SU-DHL-6 (cell line): ENCODE results near the gene TCEA3.

Source experiments
- H2AFZ ChIP-seq: fragments of 200-600 bp; sonication (generic); 2 replicates; pipeline ENCODE4 v1.6.1; 2014; ENCODE audit warnings: low read depth, mild to moderate bottlenecking, moderate library complexity, mixed read lengths, antibody characterized with exemption, low read length; ENCODE audit not compliant: severe bottlenecking
- H3F3A ChIP-seq: fragments of 200-600 bp; shearing (Covaris generic); 2 replicates; pipeline ENCODE4 v1.6.0; 2016; ENCODE audit warnings: antibody characterized with exemption, mild to moderate bottlenecking; ENCODE audit not compliant: insufficient read depth
- H3K27ac ChIP-seq: fragments of 200-600 bp; sonication (generic); 2 replicates; pipeline ENCODE4 v1.5.1; 2016; ENCODE audit warnings: low read depth, mild to moderate bottlenecking, low read length, moderate library complexity, mixed read lengths
- H3K27me3 ChIP-seq: fragments of 200-600 bp; sonication (generic), shearing (Covaris generic); 2 replicates; pipeline ENCODE4 v1.6.0; 2014; ENCODE audit warnings: mild to moderate bottlenecking, low read length
- H3K36me3 ChIP-seq: fragments of 200-600 bp; sonication (generic); 2 replicates; pipeline ENCODE4 v1.6.1; 2014; ENCODE audit warnings: mild to moderate bottlenecking, low read length, mixed read lengths
- H3K4me2 ChIP-seq: fragments of 300-600, 200-600 bp; shearing (Covaris generic), sonication (generic); 2 replicates; pipeline ENCODE4 v1.6.0; 2014; ENCODE audit warnings: low read length, low read depth, mild to moderate bottlenecking; ENCODE audit not compliant: poor library complexity, severe bottlenecking
- H3K4me3 ChIP-seq: fragments of 200-600 bp; sonication (generic); 2 replicates; pipeline ENCODE4 v1.5.1; 2014; ENCODE audit warnings: antibody characterized with exemption, low read length, mild to moderate bottlenecking, mixed read lengths; ENCODE audit not compliant: insufficient read depth, poor library complexity, severe bottlenecking
- H3K79me2 ChIP-seq: fragments of 200-600 bp; sonication (generic); 2 replicates; pipeline ENCODE4 v1.6.1; 2014; ENCODE audit warnings: mild to moderate bottlenecking, low read length, moderate library complexity; ENCODE audit not compliant: insufficient read depth
- H3K9ac ChIP-seq: fragments of 200-600 bp; sonication (generic); 2 replicates; pipeline ENCODE4 v1.7.0; 2014; ENCODE audit warnings: mild to moderate bottlenecking, low read length
- H3K9me2 ChIP-seq: fragments of 200-600 bp; sonication (generic); replicated peaks from 2 replicates; pipeline ENCODE4 v1.6.1; 2014; ENCODE audit warnings: low read length; ENCODE audit not compliant: insufficient read depth
- H3K9me3 ChIP-seq: fragments of 200-600 bp; sonication (generic); 2 replicates; pipeline ENCODE4 v1.6.1; 2014; ENCODE audit warnings: low read length, mixed read lengths; ENCODE audit not compliant: insufficient read depth
- H4K20me1 ChIP-seq: fragments of 200-600 bp; sonication (generic); 2 replicates; pipeline ENCODE4 v1.6.1; 2014; ENCODE audit warnings: low read depth, mild to moderate bottlenecking, antibody characterized with exemption, low read length, moderate library complexity, mixed read lengths
- EZH2phosphoT487 ChIP-seq: fragments of 200-600 bp; sonication (generic), shearing (Covaris generic); conservative IDR thresholded peaks from 2 replicates; pipeline ENCODE4 v1.6.1; 2018; ENCODE audit warnings: mild to moderate bottlenecking, antibody characterized with exemption, low read length, moderate library complexity, mixed read lengths
- TF ChIP-seq, protein P1 (sequence below): fragments of 200-600 bp; sonication (generic); IDR thresholded peaks from one replicate; pipeline ENCODE4 v1.5.1; 2017; ENCODE audit warnings: antibody characterized with exemption, mild to moderate bottlenecking, low read length, moderate library complexity; ENCODE audit not compliant: insufficient read depth, poor library complexity, severe bottlenecking

The TCEA3 gene

DNA sequence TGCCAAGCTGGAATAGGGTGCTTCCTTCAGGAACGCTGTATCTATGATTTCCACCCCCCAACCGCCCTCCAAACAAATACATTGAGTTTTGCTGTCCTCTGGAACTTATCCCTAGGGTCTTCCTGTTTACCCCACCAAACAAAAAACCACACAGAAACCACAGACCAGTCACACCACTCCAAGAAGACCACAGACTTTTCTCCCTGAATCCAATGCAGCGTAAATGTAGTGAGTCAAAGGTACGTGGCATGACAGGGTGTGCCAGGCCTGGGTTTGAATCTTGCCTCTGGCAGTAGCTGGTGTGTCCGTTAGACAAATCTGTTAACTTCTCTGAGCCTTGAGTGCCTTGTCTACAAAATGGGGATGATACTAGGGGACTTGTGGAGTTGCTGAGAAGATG, 31.7 kb upstream of the TCEA3 start:
- H3K4me2 ChIP-seq, result no peak overlapping the region
- no peaks in the 10 kb centered on the region for H3K36me3 ChIP-seq
- TF ChIP-seq, protein P1, sequence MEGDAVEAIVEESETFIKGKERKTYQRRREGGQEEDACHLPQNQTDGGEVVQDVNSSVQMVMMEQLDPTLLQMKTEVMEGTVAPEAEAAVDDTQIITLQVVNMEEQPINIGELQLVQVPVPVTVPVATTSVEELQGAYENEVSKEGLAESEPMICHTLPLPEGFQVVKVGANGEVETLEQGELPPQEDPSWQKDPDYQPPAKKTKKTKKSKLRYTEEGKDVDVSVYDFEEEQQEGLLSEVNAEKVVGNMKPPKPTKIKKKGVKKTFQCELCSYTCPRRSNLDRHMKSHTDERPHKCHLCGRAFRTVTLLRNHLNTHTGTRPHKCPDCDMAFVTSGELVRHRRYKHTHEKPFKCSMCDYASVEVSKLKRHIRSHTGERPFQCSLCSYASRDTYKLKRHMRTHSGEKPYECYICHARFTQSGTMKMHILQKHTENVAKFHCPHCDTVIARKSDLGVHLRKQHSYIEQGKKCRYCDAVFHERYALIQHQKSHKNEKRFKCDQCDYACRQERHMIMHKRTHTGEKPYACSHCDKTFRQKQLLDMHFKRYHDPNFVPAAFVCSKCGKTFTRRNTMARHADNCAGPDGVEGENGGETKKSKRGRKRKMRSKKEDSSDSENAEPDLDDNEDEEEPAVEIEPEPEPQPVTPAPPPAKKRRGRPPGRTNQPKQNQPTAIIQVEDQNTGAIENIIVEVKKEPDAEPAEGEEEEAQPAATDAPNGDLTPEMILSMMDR, result no peak
- no peak for TF ChIP-seq EZH2phosphoT487
- H3K27ac ChIP-seq, result no peak overlapping the region
- H3K4me3 ChIP-seq, result no peak overlapping the region
- no peaks in the 10 kb centered on the region for H3F3A ChIP-seq
- H3K79me2 ChIP-seq, result no peaks in the 10 kb centered on the region
- H4K20me1 ChIP-seq, result no peaks in the 10 kb centered on the region
- H3K9ac ChIP-seq, result no peak overlapping the region
- H3K27me3 ChIP-seq, result no peaks in the 10 kb centered on the region
- no peak overlapping the region for H2AFZ ChIP-seq
- H3K9me2 ChIP-seq, result no peaks in the 10 kb centered on the region
- no peaks in the 10 kb centered on the region for H3K9me3 ChIP-seq

DNA sequence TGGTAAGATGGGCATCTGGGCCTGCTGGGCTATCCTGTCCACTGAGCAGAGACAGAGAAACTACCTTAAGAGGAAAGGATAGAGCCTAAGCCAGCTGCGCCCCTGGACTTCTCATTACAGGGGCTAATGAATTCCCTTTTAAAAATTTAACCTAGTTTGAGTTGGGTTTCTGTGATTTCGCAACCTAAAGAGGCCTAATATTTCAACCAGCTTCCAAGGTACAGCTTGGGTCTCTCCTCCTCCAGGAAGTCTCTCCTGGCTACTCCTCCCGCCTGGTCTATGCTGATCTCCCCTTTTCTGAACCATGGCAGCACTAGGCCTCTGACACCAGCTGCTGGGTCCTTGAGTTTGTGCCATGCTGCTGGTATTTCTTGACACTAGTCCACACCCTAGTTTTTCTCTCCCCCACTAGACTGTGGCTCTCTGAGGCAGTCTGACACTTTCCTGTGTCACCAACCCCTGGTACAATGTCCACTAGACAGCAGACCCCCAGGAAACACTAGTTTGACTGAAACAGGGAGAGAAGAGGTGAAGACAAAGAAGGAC, 29.0 kb upstream of the TCEA3 start:
- Histone ChIP-seq H2AFZ (no peak overlapping the region), H3K79me2 (no peaks in the 10 kb centered on the region), H3K27ac (no peak overlapping the region), H3K9me2 (no peaks in the 10 kb centered on the region), H3K9ac (no peak overlapping the region), H3K4me3 (no peak overlapping the region), H3K4me2 (no peak overlapping the region), H4K20me1 (no peaks in the 10 kb centered on the region), H3K36me3 (no peaks in the 10 kb centered on the region), H3K27me3 (no peaks in the 10 kb centered on the region), H3K9me3 (no peaks in the 10 kb centered on the region), H3F3A (no peaks in the 10 kb centered on the region)
- TF ChIP-seq EZH2phosphoT487, result no peak
- TF ChIP-seq, protein P1, result no peak

DNA sequence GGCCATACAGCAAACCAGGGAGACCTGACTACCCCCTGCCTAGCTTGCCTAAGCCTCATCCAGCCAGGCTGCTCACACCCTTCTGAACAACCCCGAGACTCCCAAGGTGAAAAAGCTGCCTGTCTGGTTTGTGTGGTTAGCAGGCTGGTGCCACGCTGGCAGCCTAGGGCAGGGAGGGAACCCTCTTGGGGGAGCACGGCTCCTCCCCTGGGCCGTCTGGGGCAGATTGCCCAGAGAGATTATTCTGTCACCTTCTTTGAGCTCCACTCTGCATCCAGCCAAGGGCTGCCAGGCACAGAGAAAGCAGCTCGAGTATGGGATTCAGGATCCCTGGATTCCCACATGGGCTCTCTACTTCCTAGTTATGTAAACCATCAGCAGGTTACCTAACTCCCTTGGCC, 27.5 kb upstream of the TCEA3 start:
- Histone ChIP-seq H3K79me2 (no peaks in the 10 kb centered on the region), H4K20me1 (no peaks in the 10 kb centered on the region), H3K4me2 (no peak overlapping the region), H2AFZ (no peak overlapping the region), H3K27me3 (no peaks in the 10 kb centered on the region), H3K4me3 (no peak overlapping the region), H3K9me2 (no peaks in the 10 kb centered on the region), H3K9me3 (no peaks in the 10 kb centered on the region), H3K9ac (no peak overlapping the region), H3K27ac (no peak overlapping the region), H3F3A (no peaks in the 10 kb centered on the region), H3K36me3 (no peaks in the 10 kb centered on the region)
- no peak for TF ChIP-seq EZH2phosphoT487

DNA sequence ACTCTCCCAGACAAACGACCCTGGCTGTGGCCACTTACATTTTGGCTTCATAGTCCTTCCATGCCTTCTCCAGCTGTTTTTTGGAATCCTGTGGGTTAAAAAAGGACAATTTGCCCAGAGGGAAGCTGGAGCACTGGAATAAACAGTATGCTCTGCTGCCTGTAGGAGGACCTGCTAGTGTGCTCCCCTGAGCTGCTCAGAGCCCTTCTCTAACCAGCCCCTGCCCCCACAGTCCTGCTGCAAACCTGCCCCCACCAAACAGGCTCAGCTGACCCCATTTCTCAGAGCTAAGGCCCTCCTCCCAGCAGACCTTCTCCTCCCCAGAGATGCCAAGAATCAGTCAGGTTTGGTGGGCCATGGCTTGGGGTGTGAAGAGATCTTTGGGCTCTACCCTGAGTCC, 26.9 kb upstream of the TCEA3 start:
- no peak overlapping the region for H3K4me3 ChIP-seq
- no peak overlapping the region for H3K4me2 ChIP-seq
- no peaks in the 10 kb centered on the region for H3K27me3 ChIP-seq
- no peaks in the 10 kb centered on the region for H3K9me2 ChIP-seq
- no peaks in the 10 kb centered on the region for H3K79me2 ChIP-seq
- no peaks in the 10 kb centered on the region for H3K36me3 ChIP-seq
- no peak overlapping the region for H3K27ac ChIP-seq
- H3K9ac ChIP-seq, result no peak overlapping the region
- no peaks in the 10 kb centered on the region for H3K9me3 ChIP-seq
- TF ChIP-seq, protein P1, result no peak
- TF ChIP-seq EZH2phosphoT487, result no peak
- H3F3A ChIP-seq, result no peaks in the 10 kb centered on the region
- H4K20me1 ChIP-seq, result no peaks in the 10 kb centered on the region
- no peak overlapping the region for H2AFZ ChIP-seq
